Esophagus squamous epithelium (tissue), 4 donors: ENCODE results near the gene OGA.

Source experiments
- POLR2A ChIP-seq, 4 donors: fragments of 450-650 bp; IDR thresholded peaks; one replicate each; pipeline ENCODE4 v1.6.1; 2017; ENCODE audit warnings: antibody characterized with exemption in 4 of 4, mild to moderate bottlenecking in 4 of 4, moderate library complexity in 3 of 4
- TF ChIP-seq, protein P1 (sequence below), 6 experiments: fragments of 450-650 bp in 4 of 6; fragments of 200-600 bp in 2 of 6; sonication (generic) in 2 of 6; IDR thresholded peaks; one replicate each; pipeline ENCODE4 v1.5.1; 2016 to 2019; ENCODE audit warnings: antibody characterized with exemption in 6 of 6, mild to moderate bottlenecking in 4 of 6, moderate library complexity in 4 of 6

DNA sequence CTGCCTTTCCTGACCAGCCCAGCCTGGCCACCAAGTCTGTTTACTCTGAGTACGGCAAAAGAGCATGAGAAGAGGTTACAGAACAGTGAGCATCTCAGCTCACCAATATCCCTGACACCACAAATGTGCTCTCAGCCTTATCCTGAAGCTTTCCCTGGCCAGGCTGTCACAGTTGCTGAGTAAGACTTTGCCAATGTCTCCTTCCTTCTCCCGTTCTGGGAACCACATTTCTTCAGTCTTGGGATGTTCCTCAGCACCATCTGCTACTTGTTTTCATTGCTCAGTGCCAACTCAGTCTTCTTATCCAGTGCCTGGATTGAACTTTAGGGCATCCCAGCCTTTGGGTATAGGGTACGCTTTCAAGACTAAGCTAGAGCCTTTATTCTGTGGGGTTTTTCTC lies 32.5 kb upstream of the OGA start:
- TF ChIP-seq, protein P1, sequence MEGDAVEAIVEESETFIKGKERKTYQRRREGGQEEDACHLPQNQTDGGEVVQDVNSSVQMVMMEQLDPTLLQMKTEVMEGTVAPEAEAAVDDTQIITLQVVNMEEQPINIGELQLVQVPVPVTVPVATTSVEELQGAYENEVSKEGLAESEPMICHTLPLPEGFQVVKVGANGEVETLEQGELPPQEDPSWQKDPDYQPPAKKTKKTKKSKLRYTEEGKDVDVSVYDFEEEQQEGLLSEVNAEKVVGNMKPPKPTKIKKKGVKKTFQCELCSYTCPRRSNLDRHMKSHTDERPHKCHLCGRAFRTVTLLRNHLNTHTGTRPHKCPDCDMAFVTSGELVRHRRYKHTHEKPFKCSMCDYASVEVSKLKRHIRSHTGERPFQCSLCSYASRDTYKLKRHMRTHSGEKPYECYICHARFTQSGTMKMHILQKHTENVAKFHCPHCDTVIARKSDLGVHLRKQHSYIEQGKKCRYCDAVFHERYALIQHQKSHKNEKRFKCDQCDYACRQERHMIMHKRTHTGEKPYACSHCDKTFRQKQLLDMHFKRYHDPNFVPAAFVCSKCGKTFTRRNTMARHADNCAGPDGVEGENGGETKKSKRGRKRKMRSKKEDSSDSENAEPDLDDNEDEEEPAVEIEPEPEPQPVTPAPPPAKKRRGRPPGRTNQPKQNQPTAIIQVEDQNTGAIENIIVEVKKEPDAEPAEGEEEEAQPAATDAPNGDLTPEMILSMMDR (IDR thresholded peaks at IDR 0.05): no peak
- no peak for TF ChIP-seq POLR2A (IDR thresholded peaks at IDR 0.05)
